Esophagus squamous epithelium (tissue), 4 donors: ENCODE results near the gene COL4A2.

Experiments
- POLR2A ChIP-seq, 4 donors: fragments of 450-650 bp; IDR thresholded peaks; one replicate each; pipeline ENCODE4 v1.6.1; 2017; ENCODE audit warnings: antibody characterized with exemption in 4 of 4, mild to moderate bottlenecking in 4 of 4, moderate library complexity in 3 of 4
- TF ChIP-seq, protein P1 (sequence below), 6 experiments: fragments of 450-650 bp in 4 of 6; fragments of 200-600 bp in 2 of 6; sonication (generic) in 2 of 6; IDR thresholded peaks; one replicate each; pipeline ENCODE4 v1.5.1; 2016 to 2019; ENCODE audit warnings: antibody characterized with exemption in 6 of 6, mild to moderate bottlenecking in 4 of 6, moderate library complexity in 4 of 6

DNA sequence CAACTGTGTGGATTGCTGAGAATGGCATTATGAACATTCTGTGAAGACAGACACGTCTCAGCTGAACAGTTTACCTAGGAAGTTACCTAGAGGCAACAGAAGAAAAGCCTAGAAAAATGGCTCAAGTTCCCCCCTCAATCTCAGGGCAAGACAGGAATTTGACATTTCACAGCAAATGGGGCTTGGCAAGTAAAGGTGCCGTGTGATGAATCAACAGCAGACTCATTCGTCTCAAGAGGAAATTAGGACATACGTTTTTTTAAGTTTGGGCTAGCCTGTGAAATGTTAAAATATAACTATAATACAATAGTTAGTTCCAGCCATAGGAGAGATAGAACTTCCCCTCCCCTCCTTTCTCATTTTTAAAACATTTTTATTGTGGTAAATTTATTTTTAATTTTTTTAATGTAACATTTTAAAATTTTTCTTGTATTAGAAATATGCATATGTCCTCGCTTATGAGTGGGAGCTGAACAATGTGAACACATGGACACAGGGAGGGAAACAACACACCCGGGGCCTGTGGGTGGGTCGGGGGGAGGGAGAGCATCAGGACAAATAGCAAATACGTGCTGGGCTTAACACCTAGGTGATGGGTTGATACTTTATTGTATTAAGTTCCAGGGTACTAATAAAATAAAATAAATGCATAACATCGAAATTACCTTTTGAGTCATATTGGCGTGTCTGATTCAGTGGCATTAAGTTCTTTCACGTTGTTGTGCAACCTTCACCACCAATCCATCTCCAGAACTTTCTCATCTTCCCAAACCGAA, 116.0 kb downstream of the COL4A2 start:
- no peak for TF ChIP-seq POLR2A (IDR thresholded peaks at IDR 0.05)
- TF ChIP-seq, protein P1, sequence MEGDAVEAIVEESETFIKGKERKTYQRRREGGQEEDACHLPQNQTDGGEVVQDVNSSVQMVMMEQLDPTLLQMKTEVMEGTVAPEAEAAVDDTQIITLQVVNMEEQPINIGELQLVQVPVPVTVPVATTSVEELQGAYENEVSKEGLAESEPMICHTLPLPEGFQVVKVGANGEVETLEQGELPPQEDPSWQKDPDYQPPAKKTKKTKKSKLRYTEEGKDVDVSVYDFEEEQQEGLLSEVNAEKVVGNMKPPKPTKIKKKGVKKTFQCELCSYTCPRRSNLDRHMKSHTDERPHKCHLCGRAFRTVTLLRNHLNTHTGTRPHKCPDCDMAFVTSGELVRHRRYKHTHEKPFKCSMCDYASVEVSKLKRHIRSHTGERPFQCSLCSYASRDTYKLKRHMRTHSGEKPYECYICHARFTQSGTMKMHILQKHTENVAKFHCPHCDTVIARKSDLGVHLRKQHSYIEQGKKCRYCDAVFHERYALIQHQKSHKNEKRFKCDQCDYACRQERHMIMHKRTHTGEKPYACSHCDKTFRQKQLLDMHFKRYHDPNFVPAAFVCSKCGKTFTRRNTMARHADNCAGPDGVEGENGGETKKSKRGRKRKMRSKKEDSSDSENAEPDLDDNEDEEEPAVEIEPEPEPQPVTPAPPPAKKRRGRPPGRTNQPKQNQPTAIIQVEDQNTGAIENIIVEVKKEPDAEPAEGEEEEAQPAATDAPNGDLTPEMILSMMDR (IDR thresholded peaks at IDR 0.05): no peak
